H9 (cell line): ENCODE data around the gene UROS. TPM values are rescaled to one million over a fixed set of nuclear protein-coding genes. Genes with fewer than 3 reads are reported as not detected.

Experiments
- DNase-seq: peaks from one replicate; pipeline ENCODE4 v3.0.0-alpha.2; 2017
- H2AFZ ChIP-seq: one replicate; pipeline ENCODE4 v1.6.1; 2013; ENCODE audit warnings: mild to moderate bottlenecking, low read length, control low read depth, moderate library complexity
- H2AK5ac ChIP-seq: 2 replicates; pipeline ENCODE4 v1.6.1; 2013; ENCODE audit warnings: low read length, control low read depth, mixed read lengths; ENCODE audit not compliant: insufficient read length
- H2BK120ac ChIP-seq: one replicate; pipeline ENCODE4 v1.6.1; 2013; ENCODE audit warnings: low read depth, mild to moderate bottlenecking, low read length, control low read depth, inconsistent platforms; ENCODE audit not compliant: poor library complexity, severe bottlenecking
- H2BK12ac ChIP-seq: 2 replicates; pipeline ENCODE4 v1.6.1; 2013; ENCODE audit warnings: low read length, control low read depth, mixed read lengths, low read depth; ENCODE audit not compliant: insufficient read length
- H2BK15ac ChIP-seq: 2 replicates; pipeline ENCODE4 v1.6.1; 2013; ENCODE audit warnings: low read depth, low read length, control low read depth
- H2BK20ac ChIP-seq: one replicate; pipeline ENCODE4 v1.6.1; 2013; ENCODE audit warnings: low read depth, mild to moderate bottlenecking, low read length, control low read depth, inconsistent platforms; ENCODE audit not compliant: poor library complexity, severe bottlenecking
- H2BK5ac ChIP-seq: 2 replicates; pipeline ENCODE4 v1.6.1; 2013; ENCODE audit warnings: low read length, control low read depth, mixed read lengths; ENCODE audit not compliant: insufficient read length
- H3K14ac ChIP-seq: 2 replicates; pipeline ENCODE4 v1.6.1; 2013; ENCODE audit warnings: low read length, control low read depth; ENCODE audit not compliant: insufficient read depth
- H3K18ac ChIP-seq: 2 replicates; pipeline ENCODE4 v1.6.1; 2013; ENCODE audit warnings: low read depth, mild to moderate bottlenecking, mixed read lengths, low read length, control low read depth; ENCODE audit not compliant: insufficient read length
- H3K23ac ChIP-seq: 2 replicates; pipeline ENCODE4 v1.6.1; 2013; ENCODE audit warnings: low read length, control low read depth, mixed read lengths, low read depth; ENCODE audit not compliant: insufficient read length
- H3K23me2 ChIP-seq: 2 replicates; pipeline ENCODE4 v1.6.1; 2013; ENCODE audit warnings: low read depth, mild to moderate bottlenecking, mixed read lengths, low read length, control low read depth; ENCODE audit not compliant: insufficient read length, poor library complexity, severe bottlenecking
- H3K27ac ChIP-seq: 2 replicates; pipeline ENCODE4 v1.5.1; 2013; ENCODE audit warnings: low read length, control low read depth, mixed read lengths, low read depth; ENCODE audit not compliant: insufficient read length
- H3K27me3 ChIP-seq: 2 replicates; pipeline ENCODE4 v1.6.1; 2013; ENCODE audit warnings: low read length, control low read depth, inconsistent platforms; ENCODE audit not compliant: insufficient read depth
- H3K4ac ChIP-seq: 2 replicates; pipeline ENCODE4 v1.6.1; 2013; ENCODE audit warnings: low read depth, mild to moderate bottlenecking, control low read depth, inconsistent platforms, low read length, moderate library complexity
- H3K4me1 ChIP-seq: 2 replicates; pipeline ENCODE4 v1.6.1; 2013; ENCODE audit warnings: low read length, control low read depth, inconsistent platforms; ENCODE audit not compliant: insufficient read depth
- H3K4me2 ChIP-seq: 2 replicates; pipeline ENCODE4 v1.6.1; 2013; ENCODE audit warnings: low read length, control low read depth, mixed read lengths; ENCODE audit not compliant: insufficient read length, insufficient read depth
- H3K56ac ChIP-seq: 2 replicates; pipeline ENCODE4 v1.6.1; 2013; ENCODE audit warnings: low read depth, mild to moderate bottlenecking, mixed read lengths, low read length, control low read depth; ENCODE audit not compliant: insufficient read length
- H3K79me1 ChIP-seq: 2 replicates; pipeline ENCODE4 v1.6.1; 2013; ENCODE audit warnings: low read depth, mild to moderate bottlenecking, moderate library complexity, low read length, control low read depth, inconsistent platforms; ENCODE audit not compliant: insufficient read depth, poor library complexity, severe bottlenecking
- H3K79me2 ChIP-seq: 2 replicates; pipeline ENCODE4 v1.6.1; 2013; ENCODE audit warnings: low read length, control low read depth, inconsistent platforms; ENCODE audit not compliant: insufficient read depth
- H3K9ac ChIP-seq: 2 replicates; pipeline ENCODE4 v1.6.1; 2013; ENCODE audit warnings: low read length, control low read depth, mixed read lengths; ENCODE audit not compliant: insufficient read length; ENCODE audit errors: extremely low read depth
- H3K9me3 ChIP-seq: one replicate; pipeline ENCODE4 v1.6.1; 2013; ENCODE audit warnings: low read depth, low read length, inconsistent platforms; ENCODE audit not compliant: control insufficient read depth
- H3T11ph ChIP-seq: one replicate; pipeline ENCODE4 v1.6.1; 2013; ENCODE audit warnings: mild to moderate bottlenecking, low read length, control low read depth, inconsistent platforms
- H4K20me1 ChIP-seq: one replicate; pipeline ENCODE4 v1.6.1; 2013; ENCODE audit not compliant: control insufficient read depth, insufficient read length, insufficient read depth
- H4K5ac ChIP-seq: 2 replicates; pipeline ENCODE4 v1.6.1; 2013; ENCODE audit warnings: low read depth, mild to moderate bottlenecking, mixed read lengths, low read length, control low read depth; ENCODE audit not compliant: insufficient read length
- H4K8ac ChIP-seq: replicated peaks from 2 replicates; pipeline ENCODE4 v1.6.1; 2013; ENCODE audit warnings: low read length, control low read depth, mixed read lengths, low read depth; ENCODE audit not compliant: insufficient read length
- H4K91ac ChIP-seq: 2 replicates; pipeline ENCODE4 v1.6.1; 2013; ENCODE audit warnings: low read depth, mild to moderate bottlenecking, moderate library complexity, mixed read lengths, low read length, control low read depth; ENCODE audit not compliant: insufficient read length
- H3K27ac Mint-ChIP-seq, 3 experiments: 2 replicates in 2 of 3; 3 replicates in 1 of 3; pipeline ENCODE4 v1.8.0; 2020 to 2021; ENCODE audit warnings: mixed read lengths in 3 of 3, mild to moderate bottlenecking in 1 of 3, moderate library complexity in 1 of 3
- H3K27me3 Mint-ChIP-seq: 2 replicates; pipeline ENCODE4 v1.8.0; 2021; ENCODE audit warnings: low read depth, mild to moderate bottlenecking, moderate library complexity, mixed read lengths
- H3K36me3 Mint-ChIP-seq, 3 experiments: 2 replicates in 2 of 3; 3 replicates in 1 of 3; pipeline ENCODE4 v1.8.0; 2020 to 2021; ENCODE audit warnings: low read depth in 3 of 3, mixed read lengths in 3 of 3; ENCODE audit not compliant: insufficient read depth in 1 of 3
- H3K4me1 Mint-ChIP-seq, 2 experiments: 2 replicates each; pipeline ENCODE4 v1.8.0; 2020; ENCODE audit warnings: mixed read lengths in 2 of 2
- H3K4me3 Mint-ChIP-seq, 2 experiments: 2 replicates in 1 of 2; 3 replicates in 1 of 2; pipeline ENCODE4 v1.8.0; 2020 to 2021; ENCODE audit warnings: mild to moderate bottlenecking in 2 of 2, mixed read lengths in 2 of 2, moderate library complexity in 1 of 2
- H3K9me3 Mint-ChIP-seq, 2 experiments: 2 replicates in 1 of 2; 3 replicates in 1 of 2; pipeline ENCODE4 v1.8.0; 2020; ENCODE audit warnings: mild to moderate bottlenecking in 2 of 2, mixed read lengths in 2 of 2, moderate library complexity in 1 of 2
- WGBS: extraction: QIAGEN DNeasy Blood & Tissue Kit; methylation state at CpG from one replicate; pipeline ENCODE4 v1.1.7; 2013; ENCODE audit warnings: missing lambda C conversion rate, low lambda C conversion rate, mixed read lengths; ENCODE audit not compliant: insufficient read length; ENCODE audit errors: extremely low coverage; 5-methylcytosine and 5-hydroxymethylcytosine counted together
- total RNA-seq: library from RNA; stranded (reverse); gene quantifications from 2 replicates; pipeline ENCODE4 v1.2.1, GENCODE V29; 2021
- TF ChIP-seq, protein P1 (sequence below): fragments of 200-600 bp; sonication (generic); conservative IDR thresholded peaks from 3 replicates; pipeline ENCODE4 v1.8.0; 2021; ENCODE audit warnings: antibody characterized with exemption, mild to moderate bottlenecking

UROS gene
- total RNA-seq, 1 experiment from 2014 or later: 42.3 TPM

DNA sequence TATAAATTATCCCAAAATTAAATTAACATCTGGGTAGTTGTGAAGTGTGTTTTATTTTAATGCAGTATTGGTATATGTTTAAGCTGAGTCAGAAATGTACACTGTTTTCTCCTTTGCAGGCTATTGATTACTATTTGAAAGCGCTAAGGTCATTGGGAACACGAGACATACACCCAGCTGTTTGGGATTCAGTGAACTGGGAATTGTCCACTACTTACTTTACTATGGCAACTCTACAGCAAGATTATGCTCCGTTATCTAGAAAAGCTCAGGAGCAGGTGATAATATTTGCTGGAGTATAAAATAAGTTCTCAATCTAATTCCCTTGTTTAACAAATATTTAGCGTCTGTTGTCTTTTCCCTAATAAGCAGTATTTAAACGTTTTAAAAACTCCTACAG lies 75.6 kb downstream of the UROS start:
- Histone ChIP-seq H3K9me3 (no peaks in the 10 kb centered on the region), H4K8ac (no peak overlapping the region), H4K5ac (no peak overlapping the region), H3K18ac (no peak overlapping the region), H3K23ac (no peak overlapping the region), H2BK5ac (no peak overlapping the region), H3K4me1 (no peaks in the 10 kb centered on the region), H4K91ac (no peak overlapping the region), H3K56ac (no peak overlapping the region), H3K79me2 (no peaks in the 10 kb centered on the region), H3K23me2 (no peaks in the 10 kb centered on the region), H2BK15ac (no peak overlapping the region), H3K14ac (no peak overlapping the region), H2BK12ac (no peak overlapping the region), H3K4me2 (no peak overlapping the region), H3K4ac (no peak overlapping the region), H3K27ac (no peak overlapping the region), H2BK20ac (no peak overlapping the region), H2AFZ (no peak overlapping the region), H2AK5ac (no peak overlapping the region), H2BK120ac (no peak overlapping the region), H3K79me1 (no peaks in the 10 kb centered on the region), H4K20me1 (no peaks in the 10 kb centered on the region), H3K27me3 (no peaks in the 10 kb centered on the region), H3T11ph (no peak overlapping the region), H3K9ac (no peak overlapping the region)
- no CpG with 5 or more reads among the region's 5 CpGs for WGBS
- no peak overlapping the region for H3K4me3 Mint-ChIP-seq
- TF ChIP-seq, protein P1, sequence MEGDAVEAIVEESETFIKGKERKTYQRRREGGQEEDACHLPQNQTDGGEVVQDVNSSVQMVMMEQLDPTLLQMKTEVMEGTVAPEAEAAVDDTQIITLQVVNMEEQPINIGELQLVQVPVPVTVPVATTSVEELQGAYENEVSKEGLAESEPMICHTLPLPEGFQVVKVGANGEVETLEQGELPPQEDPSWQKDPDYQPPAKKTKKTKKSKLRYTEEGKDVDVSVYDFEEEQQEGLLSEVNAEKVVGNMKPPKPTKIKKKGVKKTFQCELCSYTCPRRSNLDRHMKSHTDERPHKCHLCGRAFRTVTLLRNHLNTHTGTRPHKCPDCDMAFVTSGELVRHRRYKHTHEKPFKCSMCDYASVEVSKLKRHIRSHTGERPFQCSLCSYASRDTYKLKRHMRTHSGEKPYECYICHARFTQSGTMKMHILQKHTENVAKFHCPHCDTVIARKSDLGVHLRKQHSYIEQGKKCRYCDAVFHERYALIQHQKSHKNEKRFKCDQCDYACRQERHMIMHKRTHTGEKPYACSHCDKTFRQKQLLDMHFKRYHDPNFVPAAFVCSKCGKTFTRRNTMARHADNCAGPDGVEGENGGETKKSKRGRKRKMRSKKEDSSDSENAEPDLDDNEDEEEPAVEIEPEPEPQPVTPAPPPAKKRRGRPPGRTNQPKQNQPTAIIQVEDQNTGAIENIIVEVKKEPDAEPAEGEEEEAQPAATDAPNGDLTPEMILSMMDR: no peak
- peaks cover 45 to 92% (median 83%) of the 10 kb centered on the region in 3 experiments; a peak in 6 of 7 replicates for H3K36me3 Mint-ChIP-seq
- no peaks in the 10 kb centered on the region for H3K4me1 Mint-ChIP-seq
- H3K9me3 Mint-ChIP-seq: no peaks in the 10 kb centered on the region
- no peaks in the 10 kb centered on the region for H3K27me3 Mint-ChIP-seq
- no peak overlapping the region for H3K27ac Mint-ChIP-seq
- DNase-seq: no peak
